ENCODE data around the gene SEMA5A.

DNA sequence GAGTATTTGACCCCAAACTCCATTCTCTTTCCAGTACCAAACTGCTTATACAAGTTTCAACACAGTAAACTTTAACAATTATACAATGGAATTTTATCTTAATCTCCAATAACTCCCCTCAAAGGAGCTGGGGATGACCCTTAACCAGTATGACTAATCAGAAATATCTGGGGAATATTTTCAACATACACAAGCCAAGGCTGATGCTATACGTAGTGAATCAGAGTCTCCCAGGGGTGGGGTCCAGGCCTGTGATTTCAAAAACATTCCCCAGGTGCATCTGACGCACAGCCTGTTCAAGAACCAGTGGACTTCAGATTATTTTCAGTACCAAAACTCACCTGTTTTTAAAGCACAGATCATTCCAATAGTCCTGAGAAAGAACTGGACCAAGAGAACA, 11.8 kb upstream of the SEMA5A start:
- TF ChIP-seq POLR2AphosphoS5 (IDR thresholded peaks at IDR 0.05; ENCODE audit: low read depth, low read length) (no peak), TAF1 (IDR thresholded peaks at IDR 0.05; ENCODE audit: borderline replicate concordance, insufficient read depth, low read length) (no peak), REST (IDR thresholded peaks at IDR 0.05; ENCODE audit: insufficient read depth in 1 of 2, low read depth in 2 of 2, low read length in 2 of 2) (no peak), SIN3A (IDR thresholded peaks at IDR 0.05; ENCODE audit: borderline replicate concordance, insufficient read depth, low read length) (no peak), FOXP2 (optimal IDR thresholded peaks at IDR 0.05; ENCODE audit: borderline replicate concordance, extremely low read depth, extremely low read length, insufficient read depth) (no peak)
